Immature natural killer cell (primary cell): ENCODE data around the gene KCNK5. TPM values are rescaled to one million over a fixed set of nuclear protein-coding genes. Genes with fewer than 3 reads are reported as not detected.

Source experiments
- DNase-seq, 3 donors: peaks; one replicate each; pipeline ENCODE4 v3.0.0; 2022; ENCODE audit warnings: mixed read lengths in 1 of 3
- H3K27ac Mint-ChIP-seq, 6 donors: one replicate each; pipeline ENCODE4 v1.8.0; 2020; ENCODE audit warnings: mixed read lengths in 6 of 6, mild to moderate bottlenecking in 5 of 6, inconsistent platforms in 4 of 6, moderate library complexity in 3 of 6
- H3K27me3 Mint-ChIP-seq, 3 donors: one replicate each; pipeline ENCODE4 v1.8.0; 2020 to 2021; ENCODE audit warnings: low read depth in 3 of 3, mild to moderate bottlenecking in 3 of 3, mixed read lengths in 3 of 3, moderate library complexity in 3 of 3, inconsistent platforms in 1 of 3
- H3K36me3 Mint-ChIP-seq, 3 donors: one replicate each; pipeline ENCODE4 v1.8.0; 2020; ENCODE audit warnings: mixed read lengths in 3 of 3, inconsistent platforms in 2 of 3, mild to moderate bottlenecking in 2 of 3
- H3K4me1 Mint-ChIP-seq, 2 donors: one replicate each; pipeline ENCODE4 v1.8.0; 2020; ENCODE audit warnings: inconsistent platforms in 2 of 2, mild to moderate bottlenecking in 2 of 2, mixed read lengths in 2 of 2, moderate library complexity in 1 of 2
- H3K4me3 Mint-ChIP-seq, 5 donors: one replicate each; pipeline ENCODE4 v1.8.0; 2020; ENCODE audit warnings: mild to moderate bottlenecking in 5 of 5, mixed read lengths in 5 of 5, inconsistent platforms in 3 of 5, moderate library complexity in 3 of 5
- H3K9me3 Mint-ChIP-seq, 6 donors: one replicate each; pipeline ENCODE4 v1.8.0; 2020; ENCODE audit warnings: mild to moderate bottlenecking in 6 of 6, mixed read lengths in 6 of 6, inconsistent platforms in 4 of 6, moderate library complexity in 3 of 6
- polyA plus RNA-seq, 3 donors: library from polyadenylated mRNA; unstranded; fragments of 300-500 nt; fragmentation: Illumina TruSeq; gene quantifications; one replicate each; pipeline ENCODE4 v1.2.3, GENCODE V29; 2021

KCNK5 gene
- polyA plus RNA-seq, 3 donors from 2014 or later: 0.08 TPM; not detected in 2

- Mint-ChIP-seq H3K9me3 (no peaks in the 10 kb centered on the region), H3K27ac (no peak overlapping the region), H3K4me3 (no peak overlapping the region), H3K36me3 (no peaks in the 10 kb centered on the region), H3K4me1 (no peaks in the 10 kb centered on the region), H3K27me3 (peaks cover 0 to 1% (median 0%) of the 10 kb centered on the region in 3 donors)
- no peak for DNase-seq
These were observed 10.3 kb downstream of the KCNK5 start for GRCh38 chr6:39218868-39219567.

- H3K4me3 Mint-ChIP-seq: no peak overlapping the region
- no peak for DNase-seq
- no peaks in the 10 kb centered on the region for H3K36me3 Mint-ChIP-seq
- no peak overlapping the region for H3K27ac Mint-ChIP-seq
- peaks cover 0 to 2% (median 1%) of the 10 kb centered on the region in 3 donors for H3K27me3 Mint-ChIP-seq
- no peaks in the 10 kb centered on the region for H3K9me3 Mint-ChIP-seq
- no peaks in the 10 kb centered on the region for H3K4me1 Mint-ChIP-seq
These were observed 12.0 kb downstream of the KCNK5 start for GRCh38 chr6:39217177-39217864.

GRCh38 chr6:39215640-39216158 is 13.6 kb downstream of the KCNK5 start:
- no peak for DNase-seq
- H3K27ac Mint-ChIP-seq: no peak overlapping the region
- H3K36me3 Mint-ChIP-seq: no peaks in the 10 kb centered on the region
- H3K9me3 Mint-ChIP-seq: no peaks in the 10 kb centered on the region
- peaks cover 0 to 2% (median 1%) of the 10 kb centered on the region in 3 donors for H3K27me3 Mint-ChIP-seq
- H3K4me1 Mint-ChIP-seq: no peaks in the 10 kb centered on the region
- no peak overlapping the region for H3K4me3 Mint-ChIP-seq

GRCh38 chr6:39214846-39215639 is 14.2 kb downstream of the KCNK5 start:
- H3K4me1 Mint-ChIP-seq: no peaks in the 10 kb centered on the region
- no peak for DNase-seq
- H3K27me3 Mint-ChIP-seq: peaks cover 0 to 2% (median 1%) of the 10 kb centered on the region in 3 donors
- no peak overlapping the region for H3K4me3 Mint-ChIP-seq
- no peaks in the 10 kb centered on the region for H3K9me3 Mint-ChIP-seq
- H3K27ac Mint-ChIP-seq: no peak overlapping the region
- no peaks in the 10 kb centered on the region for H3K36me3 Mint-ChIP-seq

- Mint-ChIP-seq H3K27ac (no peak overlapping the region), H3K27me3 (peaks cover 0 to 2% (median 1%) of the 10 kb centered on the region in 3 donors), H3K36me3 (no peaks in the 10 kb centered on the region), H3K4me3 (no peak overlapping the region), H3K4me1 (no peaks in the 10 kb centered on the region), H3K9me3 (no peaks in the 10 kb centered on the region)
- no peak for DNase-seq
These were observed 15.0 kb downstream of the KCNK5 start for GRCh38 chr6:39214120-39214813.

- peaks cover 0 to 2% (median 1%) of the 10 kb centered on the region in 3 donors for H3K27me3 Mint-ChIP-seq
- H3K9me3 Mint-ChIP-seq: no peaks in the 10 kb centered on the region
- DNase-seq: no peak
- H3K27ac Mint-ChIP-seq: no peak overlapping the region
- H3K4me3 Mint-ChIP-seq: no peak overlapping the region
- H3K4me1 Mint-ChIP-seq: no peaks in the 10 kb centered on the region
- no peaks in the 10 kb centered on the region for H3K36me3 Mint-ChIP-seq
These were observed 15.9 kb downstream of the KCNK5 start for GRCh38 chr6:39213195-39213920.

- no peak for DNase-seq
- Mint-ChIP-seq H3K4me1 (no peaks in the 10 kb centered on the region), H3K4me3 (no peak overlapping the region), H3K36me3 (no peaks in the 10 kb centered on the region), H3K27me3 (peaks cover 1 to 4% (median 2%) of the 10 kb centered on the region in 3 donors), H3K9me3 (no peaks in the 10 kb centered on the region), H3K27ac (no peak overlapping the region)
These were observed 18.1 kb downstream of the KCNK5 start for GRCh38 chr6:39211183-39211582.

- H3K4me3 Mint-ChIP-seq: no peak overlapping the region
- no peaks in the 10 kb centered on the region for H3K4me1 Mint-ChIP-seq
- peaks cover 1 to 4% (median 2%) of the 10 kb centered on the region in 3 donors for H3K27me3 Mint-ChIP-seq
- H3K27ac Mint-ChIP-seq: no peak overlapping the region
- no peaks in the 10 kb centered on the region for H3K9me3 Mint-ChIP-seq
- H3K36me3 Mint-ChIP-seq: no peaks in the 10 kb centered on the region
- DNase-seq: no peak
These were observed 18.8 kb downstream of the KCNK5 start for GRCh38 chr6:39210450-39210849.

- Mint-ChIP-seq H3K27me3 (peaks cover 0 to 4% (median 2%) of the 10 kb centered on the region in 3 donors), H3K36me3 (no peaks in the 10 kb centered on the region), H3K9me3 (no peaks in the 10 kb centered on the region), H3K4me3 (no peak overlapping the region), H3K27ac (no peak overlapping the region), H3K4me1 (no peaks in the 10 kb centered on the region)
- no peak for DNase-seq
These were observed 19.4 kb downstream of the KCNK5 start for GRCh38 chr6:39209911-39210310.

- H3K36me3 Mint-ChIP-seq: no peaks in the 10 kb centered on the region
- no peak overlapping the region for H3K27ac Mint-ChIP-seq
- H3K4me1 Mint-ChIP-seq: no peaks in the 10 kb centered on the region
- H3K4me3 Mint-ChIP-seq: no peak overlapping the region
- DNase-seq: no peak
- H3K27me3 Mint-ChIP-seq: peaks cover 0 to 4% (median 2%) of the 10 kb centered on the region in 3 donors
- no peaks in the 10 kb centered on the region for H3K9me3 Mint-ChIP-seq
These were observed 19.9 kb downstream of the KCNK5 start for GRCh38 chr6:39209360-39209811.

- no peaks in the 10 kb centered on the region for H3K4me1 Mint-ChIP-seq
- H3K9me3 Mint-ChIP-seq: no peaks in the 10 kb centered on the region
- H3K36me3 Mint-ChIP-seq: no peaks in the 10 kb centered on the region
- peaks cover 0 to 2% (median 2%) of the 10 kb centered on the region in 3 donors for H3K27me3 Mint-ChIP-seq
- no peak for DNase-seq
- H3K4me3 Mint-ChIP-seq: no peak overlapping the region
- H3K27ac Mint-ChIP-seq: no peak overlapping the region
These were observed 21.0 kb downstream of the KCNK5 start for GRCh38 chr6:39208223-39208739.

- Mint-ChIP-seq H3K4me3 (no peak overlapping the region), H3K36me3 (no peaks in the 10 kb centered on the region), H3K9me3 (no peaks in the 10 kb centered on the region), H3K27me3 (peaks cover 0 to 2% (median 2%) of the 10 kb centered on the region in 3 donors), H3K4me1 (no peaks in the 10 kb centered on the region), H3K27ac (no peak overlapping the region)
- DNase-seq: no peak
These were observed 21.7 kb downstream of the KCNK5 start for GRCh38 chr6:39207416-39208222.
